IMR-90 (cell line): ENCODE measurements around the gene XPNPEP2. TPM values are rescaled to one million over a fixed set of nuclear protein-coding genes. Genes with fewer than 3 reads are reported as not detected.

Source experiments
- ATAC-seq: fragments of 200-7000 bp; cut with Tn5 transposase; 2 replicates; pipeline ENCODE4 v1.9.1; 2020; ENCODE audit warnings: low read depth, mild to moderate bottlenecking, moderate library complexity
- BruUV-seq: library from RNA; stranded (reverse); fragments of 400-500 nt; replicated peaks from 2 replicates; lab custom pipeline; 2021; lab: Mats Ljungman, UMichigan
- CTCF ChIA-PET: fragments of 300-600 bp; formaldehyde crosslinking; extraction: SDS; loops from one replicate; lab custom pipeline; 2021; ENCODE audit warnings: antibody characterized with exemption; lab: Yijun Ruan, JAX
- POLR2A ChIA-PET: fragments of 300-600 bp; sonication (Branson Sonifier 250); formaldehyde crosslinking; loops from one replicate; lab custom pipeline; 2022; ENCODE audit warnings: antibody characterized with exemption; ENCODE audit not compliant: unreplicated experiment; lab: Charles Lee
- DNase-seq: peaks from one replicate; pipeline ENCODE4 v3.0.0; 2013
- H2AFZ ChIP-seq: replicated peaks from 2 replicates; pipeline ENCODE3; 2013; ENCODE audit warnings: low read length, mild to moderate bottlenecking; ENCODE audit not compliant: poor library complexity
- H2AK5ac ChIP-seq: 2 replicates; pipeline ENCODE4 v1.6.1; 2013; ENCODE audit warnings: low read depth, low read length, inconsistent platforms
- H2AK9ac ChIP-seq: replicated peaks from 2 replicates; pipeline ENCODE3; 2013; ENCODE audit warnings: mild to moderate bottlenecking, low read depth, low read length, moderate library complexity; ENCODE audit not compliant: poor library complexity
- H2BK120ac ChIP-seq: 2 replicates; pipeline ENCODE4 v1.6.1; 2013; ENCODE audit warnings: low read depth, low read length, inconsistent platforms
- H2BK15ac ChIP-seq: 3 replicates; pipeline ENCODE4 v1.6.1; 2013; ENCODE audit warnings: low read depth, low read length, inconsistent platforms
- H2BK20ac ChIP-seq: 2 replicates; pipeline ENCODE4 v1.6.1; 2013; ENCODE audit warnings: low read depth, mild to moderate bottlenecking, inconsistent platforms, low read length, moderate library complexity
- H2BK5ac ChIP-seq: 2 replicates; pipeline ENCODE4 v1.6.1; 2013; ENCODE audit warnings: mild to moderate bottlenecking, low read depth, low read length, inconsistent platforms; ENCODE audit not compliant: poor library complexity, severe bottlenecking
- H3K14ac ChIP-seq: replicated peaks from 2 replicates; pipeline ENCODE4 v1.6.1; 2013; ENCODE audit warnings: low read depth, low read length, inconsistent platforms
- H3K18ac ChIP-seq: 2 replicates; pipeline ENCODE4 v1.6.1; 2013; ENCODE audit warnings: low read depth, low read length, control low read depth
- H3K23ac ChIP-seq: 2 replicates; pipeline ENCODE4 v1.6.1; 2013; ENCODE audit warnings: low read depth, low read length, inconsistent platforms
- H3K27ac ChIP-seq: 2 replicates; pipeline ENCODE4 v1.5.1; 2013; ENCODE audit warnings: mild to moderate bottlenecking, control low read depth, low read length; ENCODE audit not compliant: insufficient read depth
- H3K27me3 ChIP-seq: 2 replicates; pipeline ENCODE4 v1.6.1; 2013; ENCODE audit warnings: low read length; ENCODE audit not compliant: control insufficient read depth, insufficient read depth
- H3K36me3 ChIP-seq: 2 replicates; pipeline ENCODE4 v1.6.1; 2013; ENCODE audit warnings: low read length, mixed read lengths; ENCODE audit not compliant: control insufficient read depth, insufficient read depth
- H3K4ac ChIP-seq: 2 replicates; pipeline ENCODE4 v1.6.1; 2013; ENCODE audit warnings: low read depth, low read length, inconsistent platforms
- H3K4me1 ChIP-seq: 2 replicates; pipeline ENCODE4 v1.6.1; 2013; ENCODE audit warnings: low read length, mixed read lengths; ENCODE audit not compliant: control insufficient read depth, insufficient read depth
- H3K4me2 ChIP-seq: 2 replicates; pipeline ENCODE4 v1.6.1; 2013; ENCODE audit warnings: low read depth, mild to moderate bottlenecking, control low read depth, low read length, moderate library complexity
- H3K4me3 ChIP-seq: 2 replicates; pipeline ENCODE4 v1.5.1; 2013; ENCODE audit warnings: low read depth, mild to moderate bottlenecking, control low read depth, low read length, moderate library complexity; ENCODE audit not compliant: insufficient read depth
- H3K56ac ChIP-seq: 2 replicates; pipeline ENCODE4 v1.6.1; 2013; ENCODE audit warnings: low read length, inconsistent platforms; ENCODE audit not compliant: insufficient read depth; ENCODE audit errors: extremely low read depth
- H3K79me1 ChIP-seq, 2 experiments: 2 replicates each; pipeline ENCODE4 v1.6.1; 2013; ENCODE audit warnings: low read length in 2 of 2, inconsistent platforms in 1 of 2, low read depth in 1 of 2
- H3K9ac ChIP-seq: 2 replicates; pipeline ENCODE4 v1.6.1; 2013; ENCODE audit warnings: low read depth, low read length, control low read depth
- H3K9me1 ChIP-seq: 2 replicates; pipeline ENCODE4 v1.6.1; 2013; ENCODE audit warnings: low read length, inconsistent platforms; ENCODE audit not compliant: insufficient read depth
- H3K9me3 ChIP-seq: 2 replicates; pipeline ENCODE4 v1.6.1; 2013; ENCODE audit warnings: low read length; ENCODE audit not compliant: control insufficient read depth, insufficient read depth
- H4K20me1 ChIP-seq: 2 replicates; pipeline ENCODE4 v1.6.1; 2013; ENCODE audit warnings: low read length, inconsistent platforms; ENCODE audit not compliant: insufficient read depth
- H4K5ac ChIP-seq: 2 replicates; pipeline ENCODE4 v1.6.1; 2013; ENCODE audit warnings: mild to moderate bottlenecking, low read depth, low read length, control low read depth
- H4K8ac ChIP-seq, 2 experiments: 2 replicates each; pipeline ENCODE4 v1.6.1; 2013; ENCODE audit warnings: low read depth in 2 of 2, low read length in 2 of 2, control low read depth in 1 of 2, inconsistent platforms in 1 of 2
- H4K91ac ChIP-seq: 2 replicates; pipeline ENCODE4 v1.6.1; 2013; ENCODE audit warnings: low read depth, low read length, inconsistent platforms; ENCODE audit not compliant: insufficient read depth
- CHD1 ChIP-seq: IDR thresholded peaks from 2 replicates; pipeline ENCODE4 v1.6.1; 2012; ENCODE audit warnings: low read depth, low read length, improper control_type of control experiment
- POLR2A ChIP-seq: IDR thresholded peaks from 2 replicates; pipeline ENCODE4 v1.6.1; 2012; ENCODE audit warnings: mild to moderate bottlenecking, low read depth, low read length
- RCOR1 ChIP-seq: IDR thresholded peaks from 2 replicates; pipeline ENCODE4 v1.6.1; 2012; ENCODE audit warnings: mild to moderate bottlenecking, low read length, improper control_type of control experiment; ENCODE audit not compliant: insufficient replicate concordance
- RFX5 ChIP-seq: IDR thresholded peaks from 2 replicates; pipeline ENCODE4 v1.8.0; 2012; ENCODE audit warnings: low read depth, mild to moderate bottlenecking, low read length, moderate library complexity
- SMC3 ChIP-seq: fragments of 150-350 bp; IDR thresholded peaks from 2 replicates; pipeline ENCODE4 v1.6.1; 2016; ENCODE audit warnings: low read depth, mild to moderate bottlenecking, antibody characterized with exemption, low read length, moderate library complexity
- USF2 ChIP-seq: fragments of 150-350 bp; IDR thresholded peaks from 2 replicates; pipeline ENCODE4 v1.6.1; 2017; ENCODE audit warnings: mild to moderate bottlenecking, antibody characterized with exemption, low read length, low read depth
- WGBS, 2 experiments: methylation state at CpG; one replicate each; pipeline versions ENCODE4 v1.1.5 to v1.1.7; 2013; ENCODE audit warnings: missing lambda C conversion rate in 2 of 2; ENCODE audit not compliant: insufficient read length in 1 of 2; ENCODE audit errors: extremely low coverage in 2 of 2; 5-methylcytosine and 5-hydroxymethylcytosine counted together
- dilution Hi-C: fragments of 300-500 bp; cut with HindIII; formaldehyde crosslinking; loops from one replicate; pipeline ENCODE4 v1.14.3; 2018; ENCODE audit warnings: low sequenced_read_pairs; ENCODE audit not compliant: unreplicated experiment
- in situ Hi-C: fragments of 300-500 bp; cut with MboI; formaldehyde crosslinking; loops from 3 replicates; pipeline ENCODE4 v1.14.3; 2019; ENCODE audit warnings: low sequenced_read_pairs, inconsistent platforms, mixed read lengths
- intact Hi-C: fragments of 100-400 bp; cut with micrococcal nuclease; formaldehyde crosslinking; loops from 2 replicates; pipeline ENCODE4 v1.10.0; 2022
- polyA plus RNA-seq, 3 experiments: library from polyadenylated mRNA; depleted of rRNA; stranded (reverse); fragments of >200 nt; gene quantifications; 2 replicates each; pipeline ENCODE4 v1.2.3, GENCODE V29; 2012; ENCODE audit warnings: low replicate concordance in 1 of 3
- total RNA-seq: library from RNA; depleted of rRNA; stranded (reverse); fragments of >200 nt; gene quantifications from 2 replicates; pipeline ENCODE4 v1.2.3, GENCODE V29; 2012

XPNPEP2 gene
- total and polyA plus RNA-seq, 2 of the 4 experiments (the other 2 are of a cell fraction) = under 0.01 to 0.07 TPM

GRCh38 chrX:129781680-129782495, 43.1 kb downstream of the XPNPEP2 start:
- dilution Hi-C loops = no loop called here
- no peak overlapping the region for H3K4me2 ChIP-seq
- H2BK5ac ChIP-seq = no peak overlapping the region
- ATAC-seq = no peak
- H4K20me1 ChIP-seq = no peaks in the 10 kb centered on the region; the same call in 1 of the 2 replicates
- no peaks in the 10 kb centered on the region for H3K4me1 ChIP-seq
- intact Hi-C loops = no loop called here
- H2BK120ac ChIP-seq = no peak overlapping the region
- no peak overlapping the region for H2AK9ac ChIP-seq
- ChIA-PET POLR2A (no interaction called here), CTCF (no interaction called here)
- TF ChIP-seq CHD1 (no peak), USF2 (no peak), RFX5 (no peak), SMC3 (no peak), RCOR1 (no peak), POLR2A (no peak)
- no CpG with 5 or more reads among the region's 10 CpGs for WGBS, 2 experiments
- no peak overlapping the region for H4K91ac ChIP-seq
- no peaks in the 10 kb centered on the region for H3K9me1 ChIP-seq
- H3K4me3 ChIP-seq = no peak overlapping the region
- H3K9me3 ChIP-seq = peaks cover 3% of the 10 kb centered on the region; the same call in 1 of the 2 replicates
- H3K36me3 ChIP-seq = no peaks in the 10 kb centered on the region
- no peak for DNase-seq
- H3K18ac ChIP-seq = no peak overlapping the region
- no peak overlapping the region for H4K5ac ChIP-seq
- H3K4ac ChIP-seq = no peak overlapping the region
- no peak overlapping the region for H4K8ac ChIP-seq
- no peaks in the 10 kb centered on the region for H3K79me1 ChIP-seq
- no TSS peak for BruUV-seq
- no peak overlapping the region for H3K9ac ChIP-seq
- no peak overlapping the region for H3K27ac ChIP-seq
- in situ Hi-C loops = no loop called here
- H2BK20ac ChIP-seq = no peak overlapping the region
- H3K56ac ChIP-seq = no peak overlapping the region
- peaks cover 22% of the 10 kb centered on the region for H3K27me3 ChIP-seq
- no peak overlapping the region for H2BK15ac ChIP-seq
- no peak overlapping the region for H2AK5ac ChIP-seq
- no peak overlapping the region for H3K23ac ChIP-seq
- no peak overlapping the region for H2AFZ ChIP-seq
- no peak overlapping the region for H3K14ac ChIP-seq
